ENCODE measurements around the gene TRIM8.

- TF ChIP-seq CTCF (IDR thresholded peaks at IDR 0.05) = no peak
- no peak for TF ChIP-seq POLR2A (IDR thresholded peaks at IDR 0.05)
Measured at GRCh38 chr10:102654566-102654965, 10.3 kb downstream of the TRIM8 start.

Data from ovary (tissue), 3 donors.